Stimulated activated CD8-positive, alpha-beta memory T cell treated with anti-CD3 and anti-CD28 coated beads, Interleukin-12 subunit alpha, Interleukin-12 subunit beta, amount 100 ng/mL, for 1 hour (primary cell): ENCODE results near the gene PRKCE.

Experiments used
- DNase-seq: peaks from one replicate; pipeline ENCODE4 v3.0.0-alpha.2; 2020; ENCODE audit warnings: low read depth

The PRKCE gene

DNA sequence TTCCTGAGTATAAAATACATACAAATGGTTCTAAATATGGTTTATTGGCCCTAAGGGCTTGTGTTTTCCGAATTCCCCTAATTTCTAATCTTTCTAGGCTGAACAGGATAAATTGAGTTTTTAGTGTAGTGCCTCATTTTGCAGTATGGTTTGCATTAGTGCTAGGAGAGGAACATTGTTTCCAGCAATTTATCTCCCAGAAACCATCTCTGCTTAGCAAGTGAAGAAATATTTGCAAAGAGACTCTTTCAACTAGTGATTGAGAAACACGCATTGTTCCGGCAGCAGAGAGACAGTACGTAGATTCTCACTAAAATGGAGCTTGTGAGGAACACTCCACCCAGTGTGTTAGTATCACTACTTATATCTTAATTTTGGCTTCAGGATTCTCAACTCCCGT lies 468.0 kb downstream of the PRKCE start:
- DNase-seq, result no peak

DNA sequence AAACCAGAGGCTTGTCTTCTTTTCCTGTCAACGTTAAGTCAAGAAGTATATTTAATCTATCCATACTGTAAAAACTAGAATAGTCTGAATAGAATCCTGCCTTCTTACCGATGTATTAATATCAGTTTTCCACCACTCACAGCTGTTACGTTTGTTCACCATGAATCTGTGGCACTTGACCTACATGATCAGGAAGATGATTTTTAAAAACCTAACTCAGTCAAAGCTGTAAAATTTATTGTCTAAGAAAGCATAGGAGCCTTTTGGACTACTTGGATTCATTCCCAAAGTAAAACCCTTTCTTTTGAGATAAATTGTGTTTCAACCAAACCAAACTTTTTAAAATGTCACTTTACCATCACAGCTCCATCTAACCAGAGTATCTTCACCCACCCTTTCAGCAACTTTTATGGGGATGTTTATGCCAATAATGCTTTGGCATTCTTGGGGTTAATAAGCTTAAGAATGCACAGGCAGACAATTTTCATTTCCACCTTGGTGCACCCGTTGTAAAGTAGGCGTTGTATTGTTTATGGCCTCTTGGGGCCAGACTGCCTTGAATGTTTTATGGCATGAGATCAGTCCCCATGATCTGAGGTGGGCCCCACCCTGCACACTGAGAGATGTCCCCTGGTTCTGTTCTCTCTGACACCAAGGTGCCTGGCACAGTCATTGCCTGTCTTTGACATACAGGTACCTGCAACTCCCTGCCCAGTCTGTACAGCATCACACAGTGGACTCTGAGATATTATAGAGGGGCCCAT lies 469.5 kb downstream of the PRKCE start:
- DNase-seq, result no peak

DNA sequence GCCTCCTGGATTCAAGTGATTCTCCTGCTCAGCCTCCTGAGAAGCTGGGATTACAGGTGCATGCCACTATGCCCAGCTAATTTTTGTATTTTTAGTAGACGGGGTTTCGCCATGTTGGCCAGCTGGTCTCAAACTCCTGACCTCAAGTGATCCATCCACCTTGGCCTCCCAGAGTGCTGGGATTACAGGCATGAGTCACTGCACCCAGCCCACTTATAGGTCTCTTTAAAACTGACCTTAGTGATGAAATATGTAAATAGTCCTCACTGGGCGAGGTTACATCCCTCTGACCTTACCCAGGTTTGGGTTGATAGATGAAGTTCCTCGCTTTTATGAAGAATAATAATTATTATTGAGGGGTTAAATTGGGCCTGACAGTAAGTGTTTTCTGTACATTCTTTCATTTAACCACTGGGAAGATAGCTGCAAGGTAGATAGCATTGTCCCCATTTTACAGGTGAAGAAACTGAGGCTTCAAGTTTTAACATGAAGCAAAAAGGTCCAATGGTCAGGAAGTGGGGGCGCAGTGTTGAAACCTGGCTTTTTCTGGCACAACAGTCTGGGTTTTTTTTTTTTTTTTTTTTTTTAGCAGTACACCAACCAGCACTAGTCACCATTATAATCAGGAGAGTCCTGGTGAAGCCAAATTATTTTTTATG lies 471.0 kb downstream of the PRKCE start:
- no peak for DNase-seq

DNA sequence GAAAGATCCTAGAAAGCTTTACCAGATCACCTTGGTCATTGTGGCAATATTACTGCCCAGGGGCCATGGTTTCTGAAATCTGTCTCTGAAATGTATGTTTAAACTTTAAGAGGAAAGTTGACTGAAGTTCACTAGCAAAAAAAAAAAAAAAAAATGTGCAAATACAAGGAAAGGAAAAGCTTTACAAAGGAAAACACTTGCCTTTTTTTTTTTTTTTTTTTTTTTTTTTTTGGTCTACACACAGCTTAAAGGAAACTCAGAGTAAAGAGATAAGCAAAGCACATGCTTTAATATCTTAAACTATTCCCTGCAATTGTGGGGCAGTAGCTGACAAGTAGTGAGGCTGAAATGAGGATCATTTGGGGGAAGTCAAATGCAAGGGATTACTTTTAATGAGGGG lies 471.5 kb downstream of the PRKCE start:
- DNase-seq, result no peak

DNA sequence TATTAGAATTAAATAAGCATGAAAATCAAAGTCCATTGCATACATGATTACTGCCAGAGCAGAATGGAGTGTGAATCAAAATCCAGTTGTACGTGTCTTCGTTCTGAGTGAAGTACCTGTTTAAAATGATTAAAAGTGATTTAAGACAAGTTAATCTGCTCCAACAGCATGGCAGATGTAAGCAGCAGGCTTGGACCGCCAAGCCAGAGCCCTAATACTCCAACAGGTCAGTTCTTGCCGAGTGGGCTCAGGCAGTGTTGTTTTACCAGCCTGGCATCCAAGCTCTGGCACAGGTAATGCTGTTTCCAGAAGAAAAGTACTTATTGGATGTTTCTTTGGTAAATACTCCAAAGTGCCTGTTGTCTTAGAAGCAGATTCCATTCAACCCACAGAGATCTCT lies 474.3 kb downstream of the PRKCE start:
- DNase-seq, result no peak

DNA sequence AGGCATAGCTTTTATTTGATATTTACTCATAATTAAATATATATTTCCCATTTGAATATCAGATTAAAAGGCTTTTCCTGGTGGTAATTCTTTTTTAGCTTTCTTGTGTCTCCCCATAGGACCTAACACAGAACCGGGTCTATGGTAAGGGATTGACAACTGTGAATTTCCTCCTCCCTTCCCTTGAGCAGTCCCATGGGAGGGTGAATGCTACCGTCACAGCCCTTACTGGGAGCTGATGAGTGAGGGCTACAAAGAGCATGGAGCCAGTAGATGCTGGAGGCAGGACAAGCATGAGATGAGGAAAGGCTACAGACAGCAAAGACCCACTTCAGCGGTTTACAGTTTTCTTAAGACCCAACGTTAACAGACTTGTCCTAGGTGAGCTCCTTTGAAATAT lies 475.1 kb downstream of the PRKCE start:
- no peak for DNase-seq

DNA sequence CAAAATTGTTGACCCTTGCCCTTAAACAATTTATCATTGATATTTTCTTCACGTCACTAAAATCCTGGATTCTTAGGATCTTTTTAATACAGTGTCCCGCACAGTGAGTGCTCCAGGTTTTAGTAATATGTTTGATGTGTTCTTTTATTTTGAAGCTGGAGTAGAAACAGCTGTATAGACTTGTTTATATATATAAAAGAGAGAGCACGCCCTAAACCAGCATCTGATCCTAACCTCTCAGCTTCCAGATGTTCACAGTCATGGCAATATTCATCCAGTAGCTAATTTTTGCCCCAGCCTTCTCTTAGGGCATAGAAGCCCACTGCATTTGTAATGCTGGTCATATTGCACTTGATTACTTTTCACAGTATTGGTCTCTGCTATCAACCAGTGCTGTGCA lies 475.7 kb downstream of the PRKCE start:
- no peak for DNase-seq

DNA sequence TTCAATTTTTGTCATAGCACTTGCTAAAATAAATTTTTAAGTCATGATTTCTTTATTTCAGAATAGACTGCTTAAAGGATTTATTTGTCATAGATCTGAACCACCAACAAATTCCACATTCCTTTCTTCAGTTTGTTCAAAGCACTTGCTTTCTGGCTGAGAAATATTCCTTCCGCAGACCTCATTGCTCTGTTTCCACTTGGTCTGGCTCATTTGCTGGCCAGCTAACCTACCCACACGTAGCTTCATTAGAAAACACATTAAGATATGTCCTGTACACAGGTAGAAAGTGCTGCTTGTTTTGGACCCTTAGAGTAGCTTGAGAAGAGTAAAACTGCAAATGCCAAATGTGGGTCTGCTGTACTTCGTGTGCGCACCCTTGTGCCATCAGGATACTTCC lies 479.0 kb downstream of the PRKCE start:
- no peak for DNase-seq

DNA sequence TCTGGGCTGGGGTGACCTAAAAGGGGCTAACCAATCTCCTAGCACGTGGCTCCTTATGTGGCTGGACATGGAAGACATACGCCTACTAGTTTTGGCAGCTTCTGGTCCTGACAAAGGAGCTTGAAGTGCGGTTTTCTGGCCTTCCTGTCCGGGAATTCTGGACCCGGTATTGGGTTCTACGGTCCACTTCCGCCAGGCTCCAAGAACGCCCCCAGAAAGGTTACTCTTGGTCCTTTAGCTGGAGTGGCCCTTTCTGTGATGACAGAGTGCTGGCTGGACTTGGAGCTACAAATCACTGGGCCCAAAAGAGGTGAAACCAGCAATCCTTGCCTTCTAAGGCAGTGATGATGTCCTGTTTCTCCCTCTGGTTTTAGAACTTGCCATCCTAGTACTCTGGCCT lies 481.5 kb downstream of the PRKCE start:
- DNase-seq, result no peak

DNA sequence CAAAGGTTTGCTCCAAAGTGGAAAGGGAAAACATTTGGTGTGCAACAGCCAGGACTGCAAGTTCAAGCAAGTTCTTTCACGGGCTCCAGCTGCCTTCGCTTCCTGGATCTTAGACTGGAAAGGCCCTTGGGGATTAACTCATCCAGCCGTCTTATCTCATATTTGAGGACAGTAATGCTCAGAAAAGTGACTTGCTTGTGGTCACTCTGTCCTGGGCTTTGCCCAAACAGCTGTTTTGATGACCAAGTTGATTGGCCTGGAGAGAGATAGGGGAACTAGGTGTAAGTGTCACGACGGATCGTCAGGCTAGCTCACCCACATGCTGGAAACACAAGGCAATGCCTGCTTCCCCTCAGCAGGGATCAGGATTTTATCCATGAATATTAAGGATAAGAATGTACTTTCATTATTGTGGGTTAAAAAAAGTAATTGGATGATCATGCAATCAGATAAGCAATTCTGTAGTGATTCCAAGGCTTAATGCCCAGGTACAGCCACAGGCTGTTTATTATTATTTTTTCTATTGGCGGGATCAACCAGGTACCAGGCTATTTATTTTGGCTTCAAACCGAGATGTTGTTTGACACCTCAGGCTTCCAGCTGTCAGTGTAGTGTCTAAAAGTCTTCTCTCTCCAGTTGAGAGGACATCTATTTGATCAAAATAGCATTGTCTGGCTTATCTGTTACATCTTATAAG lies 483.2 kb downstream of the PRKCE start:
- DNase-seq, result no peak

DNA sequence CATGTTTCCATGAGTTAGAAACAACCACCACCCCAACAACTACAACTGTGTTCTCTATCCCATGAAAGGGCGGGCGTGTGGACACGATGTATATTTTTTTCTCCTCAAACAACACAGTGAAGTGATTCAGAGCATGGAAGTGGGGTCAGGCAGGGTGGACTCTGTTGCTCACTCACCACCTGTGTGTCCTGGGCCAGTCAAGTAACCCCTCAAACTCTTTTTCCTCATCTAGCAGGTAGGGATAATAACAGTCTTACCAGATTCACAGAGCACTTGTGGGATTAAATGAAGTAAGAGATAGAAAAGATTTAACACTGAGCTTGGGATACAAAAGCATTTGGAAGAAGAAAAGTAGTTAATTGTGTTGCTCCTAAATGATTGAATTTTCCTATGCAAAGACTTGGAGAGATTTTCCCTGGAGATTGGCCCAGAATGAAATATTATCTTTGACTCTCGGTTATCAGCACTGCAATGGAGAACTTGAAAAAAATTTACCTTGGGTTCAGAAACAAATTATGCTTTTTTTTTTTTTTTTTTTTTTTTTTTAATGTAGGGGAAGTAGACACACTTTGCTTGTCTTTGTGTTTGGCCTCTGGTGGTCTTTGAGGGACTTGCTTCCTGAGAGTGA lies 483.9 kb downstream of the PRKCE start:
- DNase-seq, result no peak

DNA sequence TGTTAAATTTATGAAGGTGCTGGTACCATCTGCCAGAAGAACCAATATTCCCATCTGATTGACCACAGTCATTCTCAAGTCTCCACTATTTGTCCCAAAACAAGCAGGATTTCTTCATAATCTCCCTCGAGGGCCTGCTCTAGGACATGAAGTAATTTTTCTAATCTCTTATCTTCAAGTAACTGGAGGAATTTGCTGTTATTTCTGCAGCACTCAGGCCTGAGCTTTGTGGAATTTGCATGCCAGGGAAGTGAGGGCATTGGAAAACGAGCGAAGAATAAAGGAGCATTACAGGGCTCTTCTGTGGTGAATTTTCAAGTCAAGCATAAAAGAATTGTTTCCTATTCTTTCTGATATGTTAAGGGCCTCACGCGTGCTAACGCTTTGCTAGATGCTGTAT lies 484.5 kb downstream of the PRKCE start:
- no peak for DNase-seq

DNA sequence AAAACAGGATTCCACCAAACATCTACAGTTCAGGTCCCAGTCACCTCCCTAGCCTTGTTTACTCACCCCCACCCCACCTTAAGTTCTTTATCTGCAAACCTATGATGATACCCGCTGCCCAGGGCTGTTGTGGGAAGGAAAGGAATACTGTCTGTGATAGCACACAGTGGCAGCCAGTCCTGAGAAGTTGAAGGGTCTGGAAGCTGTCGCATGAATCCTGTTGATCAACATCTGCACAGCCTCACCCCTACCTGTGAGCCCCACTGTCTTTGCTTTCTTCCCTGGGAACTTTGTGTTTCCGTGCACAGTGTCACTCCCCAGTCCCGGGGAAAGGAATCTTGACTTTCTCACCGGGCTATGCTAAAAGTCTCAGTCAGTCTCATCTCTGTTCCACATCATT lies 485.0 kb downstream of the PRKCE start:
- DNase-seq, result no peak

DNA sequence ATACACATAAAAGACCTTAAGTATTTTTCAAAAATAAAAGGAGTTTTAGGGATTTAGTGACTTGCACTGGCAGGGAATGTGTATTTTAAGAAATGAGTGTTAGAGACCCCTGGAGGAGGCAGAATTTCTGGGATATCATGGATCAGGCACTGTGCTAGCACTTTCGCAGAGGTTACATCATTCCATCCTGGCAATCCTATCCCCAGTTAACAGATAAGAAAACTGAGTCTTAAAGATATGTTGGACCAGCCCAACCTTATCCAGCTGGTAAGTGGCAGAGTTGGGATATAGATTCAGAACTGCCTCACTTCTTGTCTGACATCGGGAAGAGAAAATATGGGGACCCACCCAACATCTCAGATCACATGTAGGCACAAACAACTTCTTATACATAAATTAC lies 485.5 kb downstream of the PRKCE start:
- DNase-seq, result no peak

DNA sequence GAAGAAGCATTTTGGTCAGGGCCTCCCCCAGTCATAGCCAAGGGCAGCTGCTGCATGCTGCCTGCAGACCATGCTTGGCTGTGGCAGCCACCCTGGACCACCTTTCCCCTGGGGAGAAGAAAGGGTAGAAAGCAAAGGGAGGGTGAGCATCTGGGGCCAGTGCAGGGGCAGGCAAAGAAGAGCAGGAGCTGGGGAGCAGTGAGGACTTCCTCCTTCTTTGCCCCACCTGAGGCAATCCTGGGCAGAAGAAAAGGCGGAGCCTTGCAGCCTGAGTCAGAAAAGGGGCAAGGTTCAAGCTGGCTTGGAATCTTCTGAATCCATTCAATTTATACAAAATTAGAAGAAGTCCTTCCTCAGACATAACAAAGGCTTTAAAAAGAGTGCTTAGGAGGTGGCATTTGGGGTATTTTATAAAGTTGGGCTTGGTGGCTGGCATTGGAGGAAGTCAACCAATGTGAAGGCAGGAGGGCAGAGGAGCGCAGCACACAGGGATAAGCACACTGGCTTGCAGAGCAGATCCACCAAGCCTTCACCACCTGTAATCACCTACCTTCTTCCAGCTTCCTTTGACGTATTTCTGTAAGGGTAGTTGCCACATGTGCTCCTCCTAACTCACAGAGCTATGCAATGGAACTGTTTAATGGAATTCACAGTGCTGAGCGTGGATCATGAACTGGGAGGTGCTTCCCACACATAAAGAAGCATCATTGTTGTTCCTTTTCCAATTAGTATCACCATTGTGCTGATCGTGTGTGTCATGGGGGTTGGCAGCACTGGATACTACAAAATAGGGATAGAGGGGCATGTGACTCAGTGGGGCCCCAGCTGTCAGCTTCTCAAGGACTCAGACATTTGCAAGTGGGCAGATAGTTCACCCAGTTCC lies 491.3 kb downstream of the PRKCE start:
- DNase-seq, result no peak

DNA sequence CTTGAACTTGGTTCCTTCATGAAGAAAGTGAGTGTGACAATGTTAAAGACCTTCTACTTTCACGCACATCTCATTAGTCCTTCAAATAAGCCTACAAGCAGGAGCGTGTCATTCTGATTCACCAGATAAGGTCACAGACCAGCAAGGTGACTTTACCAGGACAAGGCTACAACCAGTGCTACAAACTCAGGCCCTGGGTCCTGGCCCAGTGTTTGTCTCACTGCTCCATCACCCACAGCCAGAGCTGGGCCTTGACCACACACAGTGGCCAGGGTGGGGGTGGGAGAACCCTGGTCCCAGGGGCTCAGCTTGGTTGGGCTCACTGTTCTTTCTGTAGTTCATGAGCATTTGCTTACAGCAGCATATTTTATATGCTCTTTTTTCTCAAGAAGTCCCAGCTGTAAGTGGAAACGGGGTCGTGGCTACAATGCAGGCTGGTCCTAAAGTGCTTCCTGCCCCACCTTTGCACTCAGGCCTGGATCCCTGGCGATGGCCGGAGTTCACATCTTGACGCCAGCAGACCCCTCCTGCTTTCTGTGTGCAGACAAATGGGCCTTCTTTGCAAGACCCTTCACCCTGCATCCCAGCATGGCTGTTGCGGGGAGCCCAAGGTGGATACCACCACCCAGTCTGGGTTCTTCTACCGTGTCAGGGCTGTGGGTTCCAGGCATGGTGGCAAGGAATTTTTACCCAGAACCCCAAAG lies 492.1 kb downstream of the PRKCE start:
- no peak for DNase-seq

DNA sequence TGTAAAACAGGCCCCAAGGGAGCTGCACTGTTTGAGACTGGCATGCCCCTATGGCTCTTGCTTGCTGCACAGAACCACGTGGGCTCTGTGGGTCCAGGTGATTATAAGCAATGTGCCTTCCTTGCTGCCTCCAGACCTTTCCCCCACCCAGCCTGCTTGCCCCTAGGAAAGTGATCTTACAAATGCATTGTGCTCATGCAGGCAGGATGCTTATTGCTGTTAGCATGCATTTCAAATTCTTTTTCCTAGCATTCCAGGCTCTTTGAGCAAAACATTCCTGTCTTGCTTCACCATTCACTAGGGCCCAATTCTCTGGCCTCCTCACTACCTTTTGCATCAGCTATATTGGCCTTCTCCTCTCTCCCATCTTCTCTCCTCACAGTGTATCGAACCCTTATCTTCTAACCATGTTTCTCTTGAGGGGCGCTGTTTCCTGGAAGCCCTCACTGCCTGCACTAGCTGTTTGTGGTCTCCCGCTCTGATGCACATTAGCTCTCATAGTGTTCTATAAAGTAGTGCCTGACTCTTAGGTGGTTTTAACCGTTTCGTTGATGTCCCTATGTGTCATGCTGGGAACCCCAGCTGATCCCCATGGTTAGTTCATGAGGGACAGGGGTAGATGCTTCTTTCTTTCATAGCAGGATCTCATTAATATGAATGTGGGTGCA lies 492.8 kb downstream of the PRKCE start:
- no peak for DNase-seq

DNA sequence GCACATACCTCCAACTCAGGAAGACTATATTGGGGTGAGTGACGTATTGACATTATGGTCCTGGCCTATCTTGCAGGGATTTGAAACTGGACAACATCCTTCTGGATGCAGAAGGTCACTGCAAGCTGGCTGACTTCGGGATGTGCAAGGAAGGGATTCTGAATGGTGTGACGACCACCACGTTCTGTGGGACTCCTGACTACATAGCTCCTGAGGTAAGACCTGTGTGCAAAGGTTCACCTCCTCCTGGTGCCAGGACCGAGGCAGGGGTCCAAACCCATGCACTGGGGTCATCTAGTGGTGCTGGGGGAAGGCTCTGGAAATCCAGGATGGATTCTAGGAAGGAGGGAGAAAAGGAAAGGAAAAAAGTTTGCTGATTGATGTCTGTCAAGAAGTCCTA lies 493.5 kb downstream of the PRKCE start:
- DNase-seq, result no peak

DNA sequence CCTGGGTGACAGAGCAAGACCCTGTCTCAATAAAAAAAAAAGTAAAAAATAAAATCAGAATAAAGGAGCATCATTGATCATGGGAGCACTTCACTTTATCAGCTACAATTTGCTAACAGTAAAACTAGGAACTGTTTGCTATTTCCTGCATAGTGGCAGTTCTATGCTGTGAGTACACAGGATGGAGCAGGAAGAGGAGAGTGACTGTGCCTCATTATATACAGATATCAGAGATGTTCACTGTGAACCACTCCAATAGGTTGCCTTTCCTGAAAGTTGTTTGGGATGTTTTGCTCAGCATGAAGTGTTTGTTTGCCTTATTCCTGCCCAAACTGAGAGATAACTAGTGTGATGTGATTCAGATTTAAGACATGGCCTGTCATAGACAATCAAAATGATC lies 494.4 kb downstream of the PRKCE start:
- DNase-seq, result no peak

DNA sequence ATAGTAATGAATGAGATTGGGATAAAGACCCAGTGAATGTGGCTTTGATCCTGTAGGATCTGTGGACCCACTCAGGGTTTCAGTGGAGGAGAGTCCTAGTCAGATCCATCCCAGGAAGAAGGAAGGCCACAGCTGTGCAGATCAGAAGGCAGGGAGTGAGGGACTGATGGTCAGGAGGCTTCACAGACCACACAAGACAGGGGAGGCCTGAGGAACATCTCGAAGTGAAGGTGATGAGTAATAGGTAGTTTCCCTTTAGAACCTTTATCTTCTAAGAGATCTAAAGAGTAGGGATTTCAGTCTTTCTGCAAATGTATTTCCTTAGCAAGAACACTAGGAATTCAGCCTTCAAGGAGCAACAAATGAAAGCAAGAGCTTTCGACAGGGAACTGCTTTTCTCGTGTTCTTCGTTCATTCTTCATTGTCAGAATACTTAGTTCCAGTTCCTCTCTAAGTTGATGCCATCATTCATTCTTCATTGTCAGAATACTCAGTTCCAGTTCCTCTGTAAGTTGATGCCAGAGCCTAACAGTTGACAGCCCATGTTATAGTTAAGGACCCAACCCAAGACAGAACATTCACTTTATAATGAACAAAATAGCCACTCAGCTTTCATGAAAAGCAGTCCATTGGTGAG lies 495.5 kb downstream of the PRKCE start:
- DNase-seq, result no peak
